HG02885 (cell line): ENCODE data around the gene MC4R.
"Not testable (repeated sequence)": the region's sequence is repeated elsewhere in the genome, so short reads cannot be mapped to it uniquely, and the experiment has no call there.

ENCODE experiments used
- ATAC-seq: cut with Tn5 transposase; IDR thresholded peaks from one replicate; pipeline ENCODE4 v1.9.1; 2021; ENCODE audit warnings: mild to moderate bottlenecking; ENCODE audit not compliant: unreplicated experiment, poor library complexity

The MC4R gene

DNA sequence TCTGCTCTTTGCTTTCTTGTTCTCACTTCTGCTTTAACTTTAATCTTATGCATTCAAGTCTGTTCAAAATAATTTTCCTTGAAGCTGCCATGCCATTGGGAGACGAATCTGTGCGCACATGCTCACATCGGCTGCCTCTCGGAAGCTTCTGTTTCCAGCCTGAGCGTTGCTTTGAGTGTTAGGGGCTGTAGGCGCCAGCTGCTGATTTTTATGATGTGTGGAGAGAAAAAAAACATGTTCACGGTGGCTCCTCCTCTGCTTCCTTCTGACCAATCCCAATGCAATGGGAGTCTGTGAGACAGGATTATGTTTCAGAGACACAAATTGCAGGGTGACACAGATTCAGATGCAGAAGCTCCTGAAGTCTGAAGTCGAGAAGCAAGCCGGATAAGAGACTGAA lies at the start of gene MC4R:
TSS of gene MC4R (minus strand) at position 180 of the 400 bp plus-strand sequence. CDS start 426 bp downstream, outside the sequence.
- ATAC-seq: no peak

DNA sequence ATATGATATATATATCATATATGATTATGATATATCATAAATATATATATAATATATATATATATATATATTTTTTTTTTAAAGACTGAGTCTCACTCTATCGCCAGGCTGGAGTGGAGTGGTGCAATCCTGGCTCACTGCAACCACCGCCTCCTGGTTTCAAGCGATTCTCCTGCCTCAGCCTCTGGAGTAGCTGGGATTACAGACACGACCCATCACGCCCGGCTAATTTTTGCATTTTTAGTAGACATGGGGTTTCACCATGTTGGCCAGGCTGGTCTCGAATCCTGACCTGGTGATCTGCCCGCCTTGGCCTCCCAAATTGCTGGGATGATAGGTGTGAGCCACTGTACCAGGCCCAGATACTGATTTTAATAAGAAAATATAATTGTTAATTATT lies 49.7 kb upstream of the MC4R start:
- ATAC-seq: not testable (repeated sequence)

DNA sequence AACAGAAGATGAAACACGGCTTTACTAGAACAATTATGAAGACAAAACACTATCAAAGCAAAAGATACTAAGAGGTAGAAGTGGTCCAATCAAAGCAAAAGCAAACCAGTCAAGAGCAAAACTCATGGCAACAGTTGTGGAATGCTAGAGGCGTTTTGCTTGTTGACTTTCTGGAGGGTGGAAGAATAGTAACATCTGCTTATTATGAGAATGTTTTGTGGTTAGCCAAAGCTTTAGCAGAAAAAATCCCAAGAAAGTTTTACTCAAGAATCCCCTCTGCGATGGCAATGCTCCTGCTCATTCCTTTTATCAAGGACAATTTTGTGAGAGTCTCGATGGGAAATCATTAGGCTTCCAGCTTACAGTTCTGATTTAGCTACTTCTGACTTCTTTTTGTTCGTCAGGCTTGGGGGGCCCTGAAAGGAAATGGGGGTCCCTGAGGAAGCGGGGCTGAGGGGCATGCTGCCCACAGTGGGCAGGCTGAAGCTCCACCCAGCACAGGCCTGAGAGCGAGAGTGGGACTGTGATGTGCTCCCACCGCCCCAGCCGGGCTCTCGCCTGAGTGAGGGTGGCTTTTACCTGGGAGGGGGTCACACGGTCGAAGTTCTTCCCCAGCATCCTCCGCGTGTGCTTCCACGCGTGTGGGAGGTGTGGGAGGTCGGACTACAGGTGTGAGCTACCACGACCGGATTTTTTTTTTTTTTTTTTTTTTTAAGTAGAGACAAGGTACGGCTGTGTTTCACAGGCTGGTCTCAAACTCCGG lies 49.0 kb upstream of the MC4R start:
- ATAC-seq: no peak

DNA sequence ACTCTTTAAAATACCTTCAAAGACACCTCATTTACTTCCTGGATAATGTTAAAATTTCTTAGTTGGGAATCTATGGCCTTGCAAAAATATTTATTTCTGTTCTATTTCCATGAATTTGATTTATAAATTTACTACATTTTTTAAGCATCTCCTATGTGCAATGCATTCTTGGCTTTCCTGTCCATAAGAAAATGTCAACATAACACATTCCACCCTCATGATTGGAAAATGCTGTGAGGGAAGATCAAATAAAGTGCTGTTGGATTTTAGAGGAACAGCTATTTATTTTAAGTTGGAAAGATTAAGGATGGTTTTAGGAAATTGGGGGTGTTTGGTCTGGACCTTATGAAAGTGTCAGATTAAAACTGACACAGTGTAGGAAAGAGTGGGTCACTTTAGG lies 45.4 kb upstream of the MC4R start:
- no peak for ATAC-seq

DNA sequence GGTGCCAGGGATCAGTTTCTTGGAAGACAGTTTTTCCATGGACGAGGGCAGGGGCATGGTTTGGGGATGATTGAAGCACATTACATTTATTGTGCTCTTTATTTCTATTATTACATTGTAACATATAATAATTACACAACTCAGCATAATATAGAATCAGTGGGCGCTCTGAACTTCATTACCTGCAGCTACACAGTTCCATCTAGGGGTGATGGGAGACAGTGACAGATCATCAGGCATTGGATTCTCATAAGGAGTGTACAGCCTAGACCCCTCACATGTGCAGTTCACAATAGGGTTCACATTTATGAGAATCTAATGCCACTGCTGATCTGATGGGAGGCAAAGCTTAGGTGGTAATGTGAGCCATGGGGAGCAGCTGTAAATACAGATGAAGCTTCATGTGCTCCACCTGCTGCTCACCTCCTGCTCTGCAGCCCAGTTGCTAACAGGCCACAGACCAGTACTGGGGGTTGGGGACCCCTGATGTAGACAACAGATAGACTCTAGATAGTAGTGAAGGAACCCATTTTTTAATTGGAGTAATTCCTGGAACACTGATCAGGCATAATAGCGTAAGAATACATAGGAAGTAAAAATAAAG lies 41.5 kb upstream of the MC4R start:
- peak; percentile 71 for ATAC-seq

DNA sequence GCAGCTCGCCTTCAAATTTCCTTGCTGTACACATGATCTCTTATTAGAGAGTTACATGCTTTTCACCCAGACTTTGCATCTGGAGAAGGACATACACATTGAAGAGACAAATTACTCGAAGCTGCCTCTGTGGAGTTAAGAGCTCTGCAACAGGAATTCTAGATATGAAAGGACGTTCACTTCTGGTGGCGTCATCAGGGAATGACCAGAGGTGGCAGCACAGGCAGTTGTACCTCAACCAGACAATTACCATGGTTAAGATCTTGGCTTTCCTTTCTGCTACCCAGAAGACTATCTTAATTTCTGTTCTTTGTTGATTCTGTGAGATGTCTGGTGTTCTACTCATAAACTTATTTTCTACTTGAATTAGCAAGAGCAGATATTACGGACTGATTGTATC lies 39.1 kb upstream of the MC4R start:
- no peak for ATAC-seq

DNA sequence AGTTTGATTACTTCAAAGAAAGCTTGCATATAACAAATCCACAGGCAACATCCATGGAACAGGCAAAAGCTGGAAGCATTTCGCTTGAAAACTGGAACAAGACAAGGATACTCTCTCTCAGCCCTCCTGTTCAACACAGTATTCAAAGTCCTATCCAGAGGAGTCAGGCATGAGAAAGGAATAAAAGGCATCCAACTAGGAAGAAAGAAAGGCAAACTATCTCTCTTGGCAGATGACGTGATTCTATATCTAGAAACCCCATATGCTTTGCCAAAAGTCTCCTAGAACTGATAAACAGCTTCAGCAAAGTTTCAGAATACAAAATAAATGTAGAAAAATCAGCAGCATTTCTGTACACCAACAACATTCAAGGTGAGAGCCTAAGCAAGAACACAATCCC lies 34.1 kb upstream of the MC4R start:
- no peak for ATAC-seq

DNA sequence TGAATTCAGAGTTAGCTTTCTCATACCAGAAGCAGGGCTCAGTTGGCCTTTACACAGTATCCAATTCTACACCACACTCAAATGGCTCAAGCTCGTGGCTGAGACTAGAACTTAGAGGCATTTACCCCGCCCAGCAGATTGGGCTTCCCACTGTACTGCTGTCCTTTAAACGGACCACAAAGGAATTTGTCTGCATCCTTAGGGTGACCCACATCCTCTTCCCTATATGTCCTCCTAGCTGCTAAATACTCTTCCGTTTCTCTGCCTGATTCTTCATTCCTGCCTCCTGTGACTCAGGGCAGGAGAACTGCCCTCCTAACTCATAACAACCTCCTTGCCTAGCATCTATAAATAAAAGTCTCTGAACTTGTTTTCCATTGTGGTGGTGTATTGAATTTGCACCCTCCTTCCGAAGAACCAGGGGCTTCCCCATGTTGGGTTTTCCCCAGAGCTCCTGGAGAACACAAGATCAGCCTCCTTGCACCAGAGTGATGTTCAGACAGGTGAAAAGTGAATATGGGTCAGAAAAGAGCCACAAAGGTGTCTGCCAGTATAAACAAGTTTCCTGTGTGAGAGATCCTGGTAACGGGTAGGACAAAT lies 32.0 kb upstream of the MC4R start:
- no peak for ATAC-seq

DNA sequence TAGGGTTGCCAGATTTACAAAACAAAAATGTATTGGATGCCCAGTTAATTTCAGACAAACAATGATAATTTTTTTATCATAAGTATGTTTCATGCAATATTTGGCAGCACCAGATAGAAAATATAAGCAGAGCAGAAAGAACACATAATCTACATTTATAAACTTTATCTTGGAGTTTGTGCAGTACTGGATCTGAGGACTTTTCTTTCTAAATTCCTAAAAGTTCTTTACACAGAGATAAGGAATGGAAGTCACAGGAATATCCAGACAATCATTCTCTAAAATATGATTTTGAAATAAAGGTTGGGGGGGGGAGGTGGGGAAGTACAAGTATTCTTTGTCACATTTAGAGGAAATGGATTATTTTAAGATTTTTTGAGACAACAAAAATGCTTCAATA lies 28.8 kb upstream of the MC4R start:
- no peak for ATAC-seq

DNA sequence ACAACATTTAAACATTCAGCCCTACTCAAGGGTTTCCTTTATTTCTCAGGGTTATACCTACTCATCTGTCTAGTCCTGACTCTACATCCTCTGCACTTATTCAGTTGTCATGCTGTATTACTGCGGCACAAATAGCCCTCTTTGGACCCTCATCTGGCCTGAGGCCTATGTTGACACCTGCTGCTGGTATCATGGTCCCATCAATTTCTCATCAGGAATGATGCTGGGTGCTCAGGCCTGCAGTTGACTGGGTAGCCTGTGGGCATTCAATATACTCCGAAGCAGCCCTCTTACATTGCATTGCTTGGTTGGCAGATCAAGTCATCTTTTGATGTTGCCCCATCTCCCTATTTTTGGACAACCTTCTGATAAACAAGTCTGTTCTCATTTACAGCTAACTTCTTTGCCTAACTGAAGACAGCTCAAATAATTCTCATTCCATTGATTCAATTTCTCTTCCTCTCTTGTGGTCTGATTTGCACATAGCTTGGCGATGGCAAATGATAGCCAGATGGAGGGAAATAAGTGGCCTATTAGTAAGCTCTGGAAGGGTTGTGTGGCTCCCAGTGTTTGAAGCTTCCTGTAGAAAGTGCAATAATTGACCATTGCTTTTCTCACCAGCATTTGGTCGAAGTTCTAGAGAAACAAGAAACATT lies 19.1 kb upstream of the MC4R start:
- no peak for ATAC-seq

DNA sequence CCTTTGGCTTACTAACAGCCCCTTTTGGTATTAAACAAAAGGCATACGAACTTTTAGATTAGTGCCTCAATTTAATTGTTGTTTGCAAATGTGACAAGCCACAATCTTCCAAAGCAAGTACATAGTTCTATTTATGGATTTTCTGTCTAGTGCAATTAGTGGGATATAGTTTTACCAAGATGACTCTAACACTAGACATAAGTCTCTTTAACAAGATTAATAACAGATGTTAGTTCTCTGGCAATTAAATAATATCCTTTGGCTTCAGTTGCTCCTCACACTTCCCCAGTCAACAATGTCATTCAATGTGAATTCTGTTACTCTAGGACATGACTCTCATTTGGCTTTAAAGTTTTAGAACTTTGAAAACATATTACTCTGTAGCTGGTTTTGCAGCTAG lies 16.7 kb upstream of the MC4R start:
- ATAC-seq: no peak

DNA sequence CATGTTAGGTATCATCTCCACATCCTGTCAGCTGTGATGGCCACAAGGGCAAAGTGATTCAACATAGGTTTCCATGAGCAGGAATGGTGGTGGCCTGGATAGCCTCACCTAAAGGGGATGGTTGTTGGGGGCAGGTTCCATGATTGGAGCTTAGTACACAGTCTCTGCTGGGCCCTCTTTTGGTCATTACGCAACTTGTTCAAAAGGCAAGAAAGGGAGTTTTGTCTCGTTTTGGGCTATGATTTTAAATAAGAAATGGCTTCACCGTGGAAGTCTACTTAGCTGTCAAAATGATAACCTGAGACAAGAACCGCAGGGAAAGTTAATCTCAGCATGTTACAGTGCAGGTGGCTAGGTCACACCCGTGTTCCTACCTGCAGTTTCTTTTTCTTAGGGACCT lies 13.1 kb upstream of the MC4R start:
- no peak for ATAC-seq

DNA sequence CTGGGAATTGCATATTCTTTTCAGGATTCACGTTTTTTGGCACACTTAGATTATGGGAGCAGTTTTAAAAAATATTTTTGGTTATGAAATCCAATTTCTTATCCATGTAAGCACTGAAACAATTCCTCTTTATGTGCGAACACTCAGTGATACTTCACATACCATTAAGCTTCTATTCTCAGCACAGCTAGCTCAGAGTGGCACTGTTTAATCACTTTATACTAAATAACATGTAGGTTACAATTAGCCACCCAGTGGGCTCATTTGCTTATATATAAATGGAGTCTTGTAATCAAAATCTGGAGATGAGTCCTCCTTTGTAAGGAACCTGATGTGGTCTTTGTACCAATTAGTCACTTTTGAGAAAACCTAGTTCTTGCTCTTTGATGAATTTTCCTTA lies 11.3 kb upstream of the MC4R start:
- ATAC-seq: no peak

DNA sequence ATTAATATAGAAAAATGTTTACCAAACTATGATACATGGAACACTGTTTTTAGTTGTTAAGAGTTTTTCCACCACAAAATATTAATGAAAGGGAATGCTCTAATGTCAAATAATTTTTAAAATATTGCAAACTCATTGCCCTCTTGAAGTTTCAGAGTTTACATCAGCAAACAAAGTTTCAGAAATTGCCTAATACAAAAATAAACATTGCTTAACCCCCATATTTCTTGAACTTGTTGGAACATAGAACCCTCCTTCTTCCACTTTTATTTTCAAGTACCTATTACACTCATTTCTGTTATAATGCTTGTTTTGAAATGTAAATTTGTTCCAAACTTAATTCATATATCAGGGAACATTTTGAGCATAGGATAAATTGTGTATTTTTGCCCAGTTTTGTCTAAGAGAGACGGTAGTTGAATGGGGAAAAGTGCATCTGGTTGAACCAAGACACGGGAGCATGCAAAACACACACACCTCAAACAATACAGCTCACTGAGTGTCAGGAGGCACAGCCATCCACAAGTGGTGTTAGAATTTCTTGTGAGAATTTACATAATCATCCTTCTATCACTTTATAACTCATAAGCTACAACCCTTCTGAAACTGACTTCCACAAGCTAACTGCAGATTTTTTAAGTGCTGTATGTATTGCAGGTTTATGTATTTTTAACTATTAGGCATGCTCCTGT lies 5.3 kb upstream of the MC4R start:
- no peak for ATAC-seq

DNA sequence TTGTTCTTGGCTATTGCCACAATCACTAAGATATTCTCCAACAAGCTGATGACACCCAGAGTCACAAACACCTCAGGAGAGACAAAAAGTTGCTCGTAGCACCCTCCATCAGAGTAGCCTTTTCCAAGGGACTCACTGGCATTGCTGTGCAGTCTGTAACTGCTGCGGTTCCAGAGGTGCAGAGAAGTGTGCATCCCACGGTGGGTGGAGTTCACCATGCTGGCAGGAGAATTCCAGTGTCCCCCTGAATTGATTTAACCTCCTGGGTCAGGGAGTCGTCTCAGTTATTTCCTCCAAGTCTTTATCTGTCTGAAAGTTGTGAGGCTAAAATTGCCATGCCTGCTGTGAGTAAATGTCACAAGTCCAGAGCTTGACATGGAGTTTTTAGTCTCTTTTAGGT lies 443 bp downstream of the MC4R start:
- ATAC-seq: no peak

DNA sequence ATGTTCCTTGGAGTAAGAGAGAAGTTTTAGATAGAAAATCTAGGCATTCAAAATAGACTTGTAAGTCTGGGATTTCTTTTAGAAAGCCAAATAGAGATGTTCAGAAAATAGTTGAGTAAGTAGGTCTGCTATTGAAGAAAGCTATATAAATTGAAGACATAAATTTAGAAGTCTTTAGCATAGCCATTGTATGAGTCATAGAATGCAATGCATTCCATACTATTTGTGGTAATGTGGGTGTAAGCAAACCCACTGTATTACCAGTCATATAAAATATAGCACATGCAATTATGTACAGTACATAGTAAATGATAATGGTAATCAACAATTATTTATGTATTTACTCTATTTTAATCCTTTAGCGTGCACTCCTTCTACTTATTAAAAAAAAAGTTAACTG lies 14.1 kb downstream of the MC4R start:
- ATAC-seq: no peak

DNA sequence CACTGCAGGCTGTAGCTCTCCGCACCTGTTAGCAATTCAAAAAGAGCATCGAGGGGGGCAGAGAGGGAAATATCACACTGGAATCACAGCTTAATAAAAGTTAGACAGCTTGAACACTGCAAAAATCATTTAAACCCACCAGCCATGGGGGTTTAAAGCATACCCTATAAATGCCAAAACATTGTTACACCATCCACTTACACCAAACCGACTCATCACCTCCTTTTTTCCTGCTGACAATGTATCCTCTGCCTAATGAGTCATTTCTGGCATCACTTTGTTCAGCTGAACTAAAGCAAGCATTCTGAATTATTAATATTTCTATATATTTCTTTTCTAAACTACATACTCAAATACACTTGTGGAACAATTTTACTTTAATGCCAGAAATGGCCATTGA lies 21.6 kb downstream of the MC4R start:
- no peak for ATAC-seq

DNA sequence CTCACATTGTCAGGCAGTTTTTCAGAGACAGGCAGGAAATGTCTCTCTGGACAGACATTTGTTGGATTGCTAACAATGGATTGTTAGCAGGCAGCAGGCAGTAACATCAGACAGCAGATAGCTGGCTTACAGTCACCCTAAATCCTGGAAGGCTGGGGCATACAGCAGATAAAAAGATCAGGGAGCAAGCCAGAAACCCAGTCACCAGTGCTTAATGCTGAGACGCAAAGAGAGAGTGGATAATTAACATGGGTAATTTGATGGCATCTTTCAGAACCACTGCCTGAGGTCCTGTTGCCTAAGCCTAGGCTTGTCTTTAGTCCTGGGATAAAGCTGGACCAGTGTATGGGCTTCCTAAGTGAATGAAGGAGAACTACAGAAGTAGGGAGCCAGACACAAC lies 22.4 kb downstream of the MC4R start:
- ATAC-seq: no peak

DNA sequence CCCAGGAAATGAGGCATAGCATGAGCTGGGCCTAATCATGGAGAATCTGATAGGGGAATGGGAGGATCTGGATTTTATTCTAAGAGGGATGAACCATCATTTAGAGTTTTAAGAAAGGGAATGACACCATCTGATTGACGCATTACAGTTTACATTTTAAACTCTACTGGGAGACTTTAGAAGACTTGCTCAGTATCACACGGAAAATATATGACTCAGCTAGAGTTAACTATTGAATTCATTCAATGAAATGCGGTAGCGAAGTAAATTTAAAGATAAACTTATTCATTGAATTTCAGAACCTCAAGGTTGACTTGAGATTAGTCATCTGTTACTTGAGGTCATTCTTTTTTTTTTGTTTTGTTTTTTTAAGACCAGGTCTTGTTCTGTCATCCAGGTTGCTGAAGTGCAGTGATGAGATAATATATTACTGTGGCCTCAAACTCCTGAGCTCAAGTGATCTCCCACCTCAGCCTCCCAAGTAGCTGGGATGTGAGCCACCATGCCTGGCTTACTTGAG lies 25.0 kb downstream of the MC4R start:
- ATAC-seq: no peak

DNA sequence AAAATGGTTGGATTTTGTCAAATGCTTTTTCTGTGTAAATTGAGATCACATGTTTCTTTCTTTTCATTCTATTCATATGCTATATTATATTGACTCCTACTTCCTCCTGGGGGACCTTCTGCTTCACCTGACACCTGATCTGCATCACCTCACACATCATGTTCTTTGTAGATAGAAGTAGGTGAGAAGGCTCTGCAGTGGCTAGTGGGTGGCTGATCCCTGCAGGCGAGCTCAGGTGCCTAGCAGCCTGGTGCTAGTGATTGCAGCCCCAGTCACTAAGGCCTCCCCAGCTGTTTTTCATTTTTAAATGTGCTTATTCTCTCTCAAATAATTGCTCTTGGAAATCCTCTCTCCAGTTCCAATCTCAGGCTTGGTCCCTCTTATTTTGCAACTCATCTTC lies 33.6 kb downstream of the MC4R start:
- no peak for ATAC-seq

DNA sequence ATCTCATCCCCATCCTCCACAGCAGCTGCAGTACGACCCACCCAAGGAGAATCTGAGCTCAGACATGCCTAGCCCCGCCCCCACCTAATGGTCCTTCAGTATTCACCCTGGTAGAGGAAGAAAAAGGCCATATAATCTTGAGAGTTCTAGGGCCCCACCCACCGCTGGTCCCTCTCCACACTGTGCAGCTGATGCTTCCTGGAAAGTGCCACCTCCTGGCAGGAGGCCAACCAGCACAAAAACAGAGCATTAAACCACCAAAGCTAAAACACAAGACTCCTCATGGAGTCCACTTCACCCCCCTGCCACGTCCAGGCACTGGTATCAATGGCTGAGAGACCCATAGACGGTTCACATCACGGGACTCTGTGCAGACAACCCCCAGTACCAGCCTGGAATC lies 40.7 kb downstream of the MC4R start:
- ATAC-seq: no peak
